Left lung (tissue), 10 donors: Measurements from ENCODE around the gene ATP6V0C. TPM values are rescaled to one million over a fixed set of nuclear protein-coding genes. Genes with fewer than 3 reads are reported as not detected.
A peak's percentile ranks its signal among the peaks of the same experiment; 100 is the strongest.

Source experiments
- ATAC-seq: fragments of 200-7000 bp; cut with Tn5 transposase; one replicate; pipeline ENCODE4 v1.9.1; 2020; ENCODE audit warnings: moderate library complexity
- DNase-seq, 4 donors: peaks; one replicate each; pipeline ENCODE4 v3.0.0-alpha.2; 2013 to 2020
- H3K27ac ChIP-seq, 2 donors: fragments of 200-600 bp; sonication (generic) in 1 of 2; one replicate each; pipeline versions ENCODE4 v1.5.0 to v1.8.0; 2020 to 2021
- H3K27me3 ChIP-seq, 2 donors: fragments of 200-600 bp; sonication (generic) in 1 of 2; one replicate each; pipeline versions ENCODE4 v1.5.0 to v1.8.0; 2020 to 2021
- H3K36me3 ChIP-seq, 2 donors: fragments of 200-600 bp; sonication (generic) in 1 of 2; one replicate each; pipeline versions ENCODE4 v1.5.0 to v1.8.0; 2020 to 2021
- H3K4me1 ChIP-seq, 2 donors: fragments of 200-600 bp; one replicate each; pipeline ENCODE4 v1.8.0; 2021
- H3K4me3 ChIP-seq, 2 donors: fragments of 200-600 bp; sonication (generic) in 1 of 2; one replicate each; pipeline versions ENCODE4 v1.5.0 to v1.8.0; 2020 to 2021; ENCODE audit warnings: mild to moderate bottlenecking in 1 of 2
- H3K9me3 ChIP-seq, 2 donors: fragments of 200-600 bp; sonication (generic) in 1 of 2; one replicate each; pipeline versions ENCODE4 v1.5.0 to v1.8.0; 2020 to 2021
- intact Hi-C, 2 donors: fragments of 100-400 bp; cut with DNase I; formaldehyde crosslinking; loops; one replicate each; pipeline versions ENCODE4 v1.11.2 to v1.14.2; 2022
- polyA plus RNA-seq, 6 donors: library from polyadenylated mRNA; unstranded; fragments of 120-200 nt; gene quantifications; one replicate each; pipeline ENCODE4 v1.2.1, GENCODE V29; 2013; ENCODE audit not compliant: insufficient read length in 6 of 6
- total RNA-seq, 2 donors: library from RNA; stranded (reverse); fragmentation: NEBNext Ultra II Directional; extraction: Animal tissue kit (Norgen Biotek cat#: 25700); gene quantifications; one replicate each; pipeline ENCODE4 v1.2.1, GENCODE V29; 2021
- TF ChIP-seq, protein P1 (sequence below), 2 donors: fragments of 200-600 bp; sonication (generic) in 1 of 2; IDR thresholded peaks; one replicate each; pipeline versions ENCODE4 v1.5.0 to v1.8.0; 2021; ENCODE audit warnings: antibody characterized with exemption in 2 of 2
- donor health status: DM: no; HTN: yes; CAD: no.
- donor health status: DM: no; HTN: no; CAD: no.

Gene ATP6V0C
- total and polyA plus RNA-seq, 8 donors, result 76.6 to 333 (median 102) TPM

DNA sequence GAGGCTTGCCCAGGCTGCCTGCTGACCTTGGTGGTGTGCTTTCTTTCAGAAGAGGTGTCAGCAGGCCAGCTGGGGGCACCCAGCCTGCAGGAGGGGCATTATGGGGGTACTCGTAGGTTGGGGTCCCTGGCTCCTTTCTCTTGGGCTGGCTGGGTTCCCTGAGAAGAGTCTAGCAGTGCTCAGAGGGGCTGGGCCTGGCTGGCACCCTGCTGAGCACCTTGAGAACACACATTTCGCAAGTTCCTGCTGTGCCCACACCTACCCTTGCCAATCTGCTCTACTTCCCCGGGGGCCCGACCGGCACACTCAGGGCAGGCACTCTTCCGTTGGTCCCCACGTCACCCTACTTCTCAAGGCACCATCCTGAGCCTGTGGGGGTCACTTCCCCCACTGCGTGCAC lies 12.4 kb downstream of the ATP6V0C start:
- peak; percentile 66 for ATAC-seq
- TF ChIP-seq, protein P1, sequence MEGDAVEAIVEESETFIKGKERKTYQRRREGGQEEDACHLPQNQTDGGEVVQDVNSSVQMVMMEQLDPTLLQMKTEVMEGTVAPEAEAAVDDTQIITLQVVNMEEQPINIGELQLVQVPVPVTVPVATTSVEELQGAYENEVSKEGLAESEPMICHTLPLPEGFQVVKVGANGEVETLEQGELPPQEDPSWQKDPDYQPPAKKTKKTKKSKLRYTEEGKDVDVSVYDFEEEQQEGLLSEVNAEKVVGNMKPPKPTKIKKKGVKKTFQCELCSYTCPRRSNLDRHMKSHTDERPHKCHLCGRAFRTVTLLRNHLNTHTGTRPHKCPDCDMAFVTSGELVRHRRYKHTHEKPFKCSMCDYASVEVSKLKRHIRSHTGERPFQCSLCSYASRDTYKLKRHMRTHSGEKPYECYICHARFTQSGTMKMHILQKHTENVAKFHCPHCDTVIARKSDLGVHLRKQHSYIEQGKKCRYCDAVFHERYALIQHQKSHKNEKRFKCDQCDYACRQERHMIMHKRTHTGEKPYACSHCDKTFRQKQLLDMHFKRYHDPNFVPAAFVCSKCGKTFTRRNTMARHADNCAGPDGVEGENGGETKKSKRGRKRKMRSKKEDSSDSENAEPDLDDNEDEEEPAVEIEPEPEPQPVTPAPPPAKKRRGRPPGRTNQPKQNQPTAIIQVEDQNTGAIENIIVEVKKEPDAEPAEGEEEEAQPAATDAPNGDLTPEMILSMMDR (IDR thresholded peaks at IDR 0.05), result no peak
- Histone ChIP-seq H3K27me3 (no peaks in the 10 kb centered on the region), H3K36me3 (peaks cover 0 to 96% of the 10 kb centered on the region in 2 donors), H3K9me3 (no peaks in the 10 kb centered on the region), H3K4me3 (no peak overlapping the region), H3K4me1 (peaks cover 3 to 47% of the 10 kb centered on the region in 2 donors), H3K27ac (peak overlapping the region in 1 of 2 donors; percentile 66)
- intact Hi-C loops, result no loop called here
- DNase-seq, result peak in 1 of 4 donors; percentile 73

GRCh38 chr16:2527071-2527783 lies 13.5 kb downstream of the ATP6V0C start:
- TF ChIP-seq, protein P1 (IDR thresholded peaks at IDR 0.05), result no peak
- peaks cover 0 to 41% of the 10 kb centered on the region in 2 donors for H3K4me1 ChIP-seq
- DNase-seq (peak in 1 of 4 donors; percentile 64), ATAC-seq (no peak)
- intact Hi-C loops, result no loop called here
- peaks cover 0 to 87% of the 10 kb centered on the region in 2 donors for H3K36me3 ChIP-seq
- no peak overlapping the region for H3K4me3 ChIP-seq
- H3K9me3 ChIP-seq, result no peaks in the 10 kb centered on the region
- H3K27me3 ChIP-seq, result no peaks in the 10 kb centered on the region
- no peak overlapping the region for H3K27ac ChIP-seq

DNA sequence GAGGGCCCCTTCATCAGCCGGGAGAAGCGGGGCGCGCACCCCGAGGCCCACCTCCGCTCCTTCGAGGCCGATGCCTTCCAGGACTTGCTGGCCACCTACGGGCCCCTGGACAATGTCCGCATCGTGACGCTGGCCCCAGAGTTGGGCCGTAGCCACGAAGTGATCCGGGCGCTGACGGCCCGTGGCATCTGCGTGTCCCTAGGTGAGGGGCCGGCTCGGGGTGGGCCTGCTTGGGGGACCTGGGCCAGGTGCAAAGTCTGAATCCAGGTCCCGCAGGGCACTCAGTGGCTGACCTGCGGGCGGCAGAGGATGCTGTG lies 14.0 kb downstream of the ATP6V0C start:
- peaks cover 0 to 82% of the 10 kb centered on the region in 2 donors for H3K36me3 ChIP-seq
- H3K27me3 ChIP-seq, result no peaks in the 10 kb centered on the region
- intact Hi-C loops, result no loop called here
- H3K4me3 ChIP-seq, result no peak overlapping the region
- H3K4me1 ChIP-seq, result peaks cover 0 to 43% of the 10 kb centered on the region in 2 donors
- DNase-seq (peak in 1 of 4 donors; percentile 76), ATAC-seq (no peak)
- no peaks in the 10 kb centered on the region for H3K9me3 ChIP-seq
- TF ChIP-seq, protein P1 (IDR thresholded peaks at IDR 0.05), result no peak
- H3K27ac ChIP-seq, result no peak overlapping the region

DNA sequence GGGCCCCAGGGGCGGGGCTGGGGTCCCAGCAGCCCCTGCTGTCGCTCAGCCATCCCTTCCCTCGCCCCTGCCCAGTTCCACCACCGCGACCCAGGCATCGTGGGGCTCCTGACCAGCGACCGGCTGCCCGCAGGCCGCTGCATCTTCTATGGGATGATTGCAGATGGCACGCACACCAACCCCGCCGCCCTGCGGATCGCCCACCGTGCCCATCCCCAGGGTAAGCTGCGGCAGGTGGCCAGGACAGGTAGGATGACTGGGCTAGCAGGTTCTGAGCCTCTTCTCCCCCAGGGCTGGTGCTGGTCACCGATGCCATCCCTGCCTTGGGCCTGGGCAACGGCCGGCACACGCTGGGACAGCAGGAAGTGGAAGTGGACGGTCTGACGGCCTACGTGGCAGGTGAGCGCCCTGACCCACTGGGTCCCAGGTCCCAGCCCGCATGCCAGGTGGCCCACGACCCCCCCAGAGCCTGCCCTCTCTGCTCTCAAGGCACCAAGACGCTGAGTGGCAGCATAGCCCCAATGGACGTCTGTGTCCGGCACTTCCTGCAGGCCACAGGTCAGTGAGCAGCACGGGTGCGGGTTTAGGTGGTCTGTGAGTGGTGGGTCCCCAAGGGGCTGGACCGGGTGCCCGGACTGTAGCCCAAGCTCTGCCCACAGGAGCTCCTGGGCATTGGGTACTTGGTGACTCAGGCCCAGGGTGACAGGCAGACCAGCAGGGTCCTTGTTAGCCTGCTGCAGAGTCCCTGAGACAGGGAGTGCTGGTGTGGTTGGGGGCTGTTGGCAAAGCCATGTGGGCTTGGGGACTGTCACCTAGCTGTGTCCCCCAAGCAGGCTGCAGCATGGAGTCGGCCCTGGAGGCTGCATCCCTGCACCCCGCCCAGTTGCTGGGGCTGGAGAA lies 14.7 kb downstream of the ATP6V0C start:
- ATAC-seq (no peak), DNase-seq (peak in 1 of 4 donors; percentile 76)
- H3K4me3 ChIP-seq, result no peak overlapping the region
- H3K27me3 ChIP-seq, result no peaks in the 10 kb centered on the region
- H3K4me1 ChIP-seq, result peaks cover 2 to 50% of the 10 kb centered on the region in 2 donors
- intact Hi-C loops, result no loop called here
- H3K9me3 ChIP-seq, result no peaks in the 10 kb centered on the region
- H3K27ac ChIP-seq, result no peak overlapping the region
- TF ChIP-seq, protein P1 (IDR thresholded peaks at IDR 0.05), result no peak
- peaks cover 0 to 75% of the 10 kb centered on the region in 2 donors for H3K36me3 ChIP-seq
